H1 (cell line): ENCODE results near the gene TEX22. TPM values are rescaled to one million over a fixed set of nuclear protein-coding genes. Genes with fewer than 3 reads are reported as not detected.

Experiments used
- CTCF ChIA-PET: fragments of 300-600 bp; sonication (Branson Sonifier 250); formaldehyde crosslinking; loops from one replicate; lab custom pipeline; 2021; ENCODE audit not compliant: partially characterized antibody; lab: Charles Lee
- POLR2A ChIA-PET: fragments of 300-600 bp; sonication (Branson Sonifier 250); formaldehyde crosslinking; loops from one replicate; lab custom pipeline; 2021; ENCODE audit warnings: inconsistent platforms; ENCODE audit not compliant: partially characterized antibody; lab: Charles Lee
- DNase-seq, 2 experiments: peaks; one replicate each; pipeline versions ENCODE4 v3.0.0 to v3.0.0-alpha.2; 2010 to 2022; ENCODE audit warnings: low spot score in 2 of 2, low read depth in 1 of 2, mixed read lengths in 1 of 2
- FAIRE-seq: peaks from 2 replicates; lab custom pipeline; 2011; peaks lifted over from hg19 to GRCh38; lab: Jason Lieb, UNC
- H2AFZ ChIP-seq: 2 replicates; pipeline ENCODE4 v1.8.1; 2012; ENCODE audit warnings: low read length, inconsistent platforms
- H2AK5ac ChIP-seq: 2 replicates; pipeline ENCODE4 v1.6.1; 2013; ENCODE audit warnings: low read depth, low read length
- H2BK120ac ChIP-seq: replicated peaks from 2 replicates; pipeline ENCODE3; 2013; ENCODE audit warnings: low read depth, low read length, inconsistent platforms
- H2BK12ac ChIP-seq: 2 replicates; pipeline ENCODE4 v1.6.1; 2013; ENCODE audit warnings: low read depth, low read length
- H2BK15ac ChIP-seq: 2 replicates; pipeline ENCODE4 v1.6.1; 2013; ENCODE audit warnings: low read length
- H2BK20ac ChIP-seq: 2 replicates; pipeline ENCODE4 v1.6.1; 2013; ENCODE audit warnings: low read length
- H2BK5ac ChIP-seq: 2 replicates; pipeline ENCODE4 v1.6.1; 2013; ENCODE audit warnings: low read depth, low read length
- H3K14ac ChIP-seq: 2 replicates; pipeline ENCODE4 v1.6.1; 2013; ENCODE audit warnings: inconsistent platforms; ENCODE audit not compliant: insufficient read length
- H3K18ac ChIP-seq: 2 replicates; pipeline ENCODE4 v1.6.1; 2013; ENCODE audit warnings: low read length; ENCODE audit errors: extremely low read depth
- H3K23ac ChIP-seq: 2 replicates; pipeline ENCODE4 v1.6.1; 2013; ENCODE audit warnings: inconsistent platforms; ENCODE audit not compliant: insufficient read length
- H3K23me2 ChIP-seq: 2 replicates; pipeline ENCODE4 v1.6.1; 2013; ENCODE audit warnings: low read depth, low read length
- H3K27ac ChIP-seq: 2 replicates; pipeline ENCODE4 v1.6.1; 2011; ENCODE audit warnings: low read depth, low read length, inconsistent platforms
- H3K27me3 ChIP-seq, 4 experiments: replicated peaks in 1 of 4; 1 replicate in 1 of 4; 2 replicates in 3 of 4; pipeline versions ENCODE4 v1.6.1 to v1.8.1; 2011 to 2013; ENCODE audit warnings: low read length in 3 of 4, mild to moderate bottlenecking in 3 of 4, inconsistent platforms in 2 of 4, mixed read lengths in 2 of 4, moderate library complexity in 1 of 4; ENCODE audit not compliant: control insufficient read depth in 3 of 4, insufficient read depth in 3 of 4; ENCODE audit errors: extremely low read depth in 1 of 4
- H3K36me3 ChIP-seq, 4 experiments: 2 replicates each; pipeline versions ENCODE4 v1.6.1 to v1.8.1; 2011 to 2013; ENCODE audit warnings: mild to moderate bottlenecking in 4 of 4, low read length in 3 of 4, moderate library complexity in 2 of 4, control low read depth in 1 of 4, inconsistent platforms in 1 of 4; ENCODE audit not compliant: insufficient read depth in 4 of 4, control insufficient read depth in 2 of 4
- H3K4ac ChIP-seq: replicated peaks from 2 replicates; pipeline ENCODE3; 2013; ENCODE audit warnings: low read length, low read depth, mixed read lengths, inconsistent platforms; ENCODE audit not compliant: insufficient read length
- H3K4me1 ChIP-seq, 4 experiments: replicated peaks in 1 of 4; 1 replicate in 1 of 4; 2 replicates in 3 of 4; pipeline versions ENCODE4 v1.6.1 to v1.8.1; 2011 to 2013; ENCODE audit warnings: low read length in 3 of 4, inconsistent platforms in 2 of 4, mixed read lengths in 1 of 4; ENCODE audit not compliant: insufficient read depth in 4 of 4, control insufficient read depth in 3 of 4
- H3K4me2 ChIP-seq, 2 experiments: 2 replicates each; pipeline versions ENCODE4 v1.6.1 to v1.8.1; 2011 to 2013; ENCODE audit warnings: low read depth in 2 of 2, low read length in 2 of 2, control low read depth in 1 of 2, inconsistent platforms in 1 of 2, mild to moderate bottlenecking in 1 of 2; ENCODE audit not compliant: insufficient read depth in 1 of 2
- H3K4me3 ChIP-seq, 4 experiments: fragments of 200-600, 300-600 bp in 1 of 4; sonication (generic), shearing (Covaris generic), sonication (Bioruptor Twin) in 1 of 4; 2 replicates each; pipeline versions ENCODE4 v1.5.1 to v1.8.1; 2011 to 2016; ENCODE audit warnings: low read length in 4 of 4, low read depth in 3 of 4, control low read depth in 2 of 4, inconsistent platforms in 2 of 4, mild to moderate bottlenecking in 2 of 4, mixed read lengths in 1 of 4, moderate library complexity in 1 of 4; ENCODE audit not compliant: insufficient read depth in 2 of 4; ENCODE audit errors: extremely low read depth in 1 of 4
- H3K56ac ChIP-seq: replicated peaks from 2 replicates; pipeline ENCODE3; 2013; ENCODE audit warnings: low read depth, mild to moderate bottlenecking, mixed read lengths, low read length, inconsistent platforms; ENCODE audit not compliant: insufficient read length
- H3K79me1 ChIP-seq: 2 replicates; pipeline ENCODE4 v1.6.1; 2013; ENCODE audit warnings: low read depth, low read length, control low read depth
- H3K79me2 ChIP-seq, 2 experiments: 2 replicates each; pipeline versions ENCODE4 v1.6.1 to v1.8.1; 2012 to 2013; ENCODE audit warnings: low read length in 2 of 2, mild to moderate bottlenecking in 2 of 2, inconsistent platforms in 1 of 2; ENCODE audit not compliant: insufficient read depth in 2 of 2, control insufficient read depth in 1 of 2
- H3K9ac ChIP-seq, 4 experiments: replicated peaks in 1 of 4; 1 replicate in 1 of 4; 2 replicates in 3 of 4; pipeline versions ENCODE4 v1.6.1 to v1.8.1; 2011 to 2013; ENCODE audit warnings: low read depth in 3 of 4, low read length in 3 of 4, control low read depth in 2 of 4, mild to moderate bottlenecking in 2 of 4, moderate library complexity in 2 of 4, inconsistent platforms in 1 of 4; ENCODE audit errors: extremely low read depth in 1 of 4
- H3K9me3 ChIP-seq, 2 experiments: 2 replicates each; pipeline versions ENCODE4 v1.6.1 to v1.8.1; 2012 to 2013; ENCODE audit warnings: mild to moderate bottlenecking in 2 of 2, moderate library complexity in 2 of 2, control low read depth in 1 of 2, inconsistent platforms in 1 of 2, low read depth in 1 of 2, low read length in 1 of 2, mixed read lengths in 1 of 2; ENCODE audit not compliant: insufficient read depth in 2 of 2
- H4K20me1 ChIP-seq, 2 experiments: replicated peaks in 1 of 2; 2 replicates each; pipeline versions ENCODE3 to v1.8.1; 2011 to 2013; ENCODE audit warnings: inconsistent platforms in 2 of 2, low read length in 2 of 2, mild to moderate bottlenecking in 1 of 2; ENCODE audit not compliant: insufficient read depth in 2 of 2, control insufficient read depth in 1 of 2
- H4K5ac ChIP-seq: 2 replicates; pipeline ENCODE4 v1.6.1; 2013; ENCODE audit warnings: low read length, low read depth, mixed read lengths, inconsistent platforms; ENCODE audit not compliant: insufficient read length
- H4K8ac ChIP-seq: 2 replicates; pipeline ENCODE4 v1.8.0; 2013; ENCODE audit warnings: mild to moderate bottlenecking, moderate library complexity, low read length, inconsistent platforms; ENCODE audit not compliant: insufficient read depth; ENCODE audit errors: extremely low read depth
- H4K91ac ChIP-seq: replicated peaks from 2 replicates; pipeline ENCODE3; 2013; ENCODE audit warnings: low read length, mixed read lengths, inconsistent platforms; ENCODE audit not compliant: insufficient read length
- BRCA1 ChIP-seq: IDR thresholded peaks from 2 replicates; pipeline ENCODE4 v1.6.1; 2012; ENCODE audit warnings: low read depth, low read length, improper control_type of control experiment
- CHD2 ChIP-seq: IDR thresholded peaks from 2 replicates; pipeline ENCODE4 v1.6.1; 2012; ENCODE audit warnings: low read length, improper control_type of control experiment
- CTBP2 ChIP-seq: IDR thresholded peaks from 2 replicates; pipeline ENCODE4 v1.7.0; 2011; ENCODE audit warnings: borderline replicate concordance, mild to moderate bottlenecking, moderate library complexity, mixed read lengths, low read length; ENCODE audit not compliant: insufficient read depth, insufficient read length
- JUND ChIP-seq: IDR thresholded peaks from 2 replicates; pipeline ENCODE4 v1.6.1; 2011; ENCODE audit warnings: mild to moderate bottlenecking, improper control_type of control experiment, low read length
- POLR2AphosphoS5 ChIP-seq: IDR thresholded peaks from 2 replicates; pipeline ENCODE4 v1.6.1; 2011; ENCODE audit warnings: low read depth, low read length
- RAD21 ChIP-seq, 2 experiments: IDR thresholded peaks in 1 of 2; conservative IDR thresholded peaks in 1 of 2; 2 replicates each; pipeline ENCODE4 v1.6.1; 2011; ENCODE audit warnings: low read depth in 2 of 2, low read length in 2 of 2, improper control_type of control experiment in 1 of 2, inconsistent platforms in 1 of 2, mild to moderate bottlenecking in 1 of 2, moderate library complexity in 1 of 2
- RFX5 ChIP-seq: IDR thresholded peaks from 2 replicates; pipeline ENCODE4 v1.6.1; 2011; ENCODE audit warnings: low read depth, low read length, improper control_type of control experiment, borderline replicate concordance
- RNF2 ChIP-seq: fragments of 200-900, 300-1000 bp; sonication (generic); IDR thresholded peaks from 2 replicates; pipeline ENCODE4 v1.7.1; 2016; ENCODE audit warnings: borderline replicate concordance, low read depth, mild to moderate bottlenecking, antibody characterized with exemption, low read length; ENCODE audit not compliant: poor library complexity, severe bottlenecking; ENCODE audit errors: missing control alignments
- RXRA ChIP-seq: IDR thresholded peaks from 2 replicates; pipeline ENCODE4 v1.6.1; 2011; ENCODE audit warnings: low read depth, mild to moderate bottlenecking, low read length, moderate library complexity; ENCODE audit not compliant: insufficient read depth
- SAP30 ChIP-seq: fragments of 300-600 bp; sonication (generic); IDR thresholded peaks from 2 replicates; pipeline ENCODE4 v1.7.1; 2012; ENCODE audit warnings: low read length, moderate library complexity, mild to moderate bottlenecking, inconsistent platforms; ENCODE audit not compliant: insufficient read depth, insufficient replicate concordance
- SP4 ChIP-seq: IDR thresholded peaks from 2 replicates; pipeline ENCODE4 v1.6.1; 2012; ENCODE audit warnings: low read length, inconsistent platforms
- SUZ12 ChIP-seq: fragments of 200-600 bp; sonication (generic); IDR thresholded peaks from 2 replicates; pipeline ENCODE4 v1.6.1; 2012; ENCODE audit warnings: mild to moderate bottlenecking, inconsistent platforms, low read length, moderate library complexity, mixed read lengths
- TBP ChIP-seq: IDR thresholded peaks from 2 replicates; pipeline ENCODE4 v1.6.1; 2011; ENCODE audit warnings: low read depth, low read length, improper control_type of control experiment
- ZNF274 ChIP-seq: IDR thresholded peaks from 2 replicates; pipeline ENCODE4 v1.7.0; 2012; ENCODE audit warnings: low read length, borderline replicate concordance; ENCODE audit errors: extremely low read depth
- WGBS, 2 experiments: shearing (Covaris generic) in 1 of 2; methylation state at CpG; one replicate each; pipeline versions ENCODE4 v1.1.6 to v1.1.7; 2013 to 2015; ENCODE audit warnings: low lambda C conversion rate in 2 of 2, mixed read lengths in 2 of 2, inconsistent platforms in 1 of 2, low coverage in 1 of 2, missing lambda C conversion rate in 1 of 2; ENCODE audit not compliant: insufficient replicate concordance in 2 of 2, insufficient coverage in 1 of 2, insufficient read length in 1 of 2; ENCODE audit errors: extremely low coverage in 1 of 2, missing lambda C conversion rate in 1 of 2; 5-methylcytosine and 5-hydroxymethylcytosine counted together
- polyA plus RNA-seq, 7 experiments: library from polyadenylated mRNA; depleted of rRNA in 3 of 7; stranded (reverse) in 5 of 7; unstranded in 2 of 7; fragments of >200 nt in 5 of 7; fragments of 200-250 nt in 2 of 7; gene quantifications; 1 replicate in 5 of 7; 2 replicates in 1 of 7; 4 replicates in 1 of 7; pipeline versions ENCODE4 v1.2.1 to v1.2.3, GENCODE V29; 2011 to 2013; ENCODE audit warnings: missing spikeins in 2 of 7, mixed read lengths in 2 of 7
- total RNA-seq: library from RNA; stranded (reverse); fragmentation: NEBNext Ultra II Directional; extraction: Animal tissue kit (Norgen Biotek cat#: 25700); gene quantifications from 2 replicates; pipeline ENCODE4 v1.2.1, GENCODE V29; 2021

TEX22 gene
- total and polyA plus RNA-seq, 2 of the 8 experiments (the other 6 are each of a cell fraction or from before 2014, with no cell fraction given), result 0.24 to 0.39 TPM

DNA sequence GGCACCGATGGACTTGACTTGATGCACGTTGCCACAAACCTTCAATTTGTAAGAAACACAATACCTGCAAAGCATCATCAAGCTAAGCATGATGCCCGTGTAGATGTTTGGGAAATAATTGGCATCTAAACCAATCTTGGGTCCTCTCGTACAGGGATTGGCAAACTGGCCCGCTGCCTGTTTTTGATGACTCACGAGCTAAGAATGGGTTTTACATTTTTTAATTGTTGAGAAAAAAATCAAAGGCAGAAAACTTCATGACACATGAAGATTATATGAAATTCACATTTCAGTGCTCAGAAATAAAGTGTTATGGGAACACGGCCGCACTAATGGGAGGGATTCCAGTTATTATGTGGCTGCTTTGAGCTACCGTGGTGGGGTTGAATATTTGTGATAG, 32.2 kb downstream of the TEX22 start:
- no peaks in the 10 kb centered on the region for H3K9me3 ChIP-seq
- no peak overlapping the region for H3K4ac ChIP-seq
- H3K9ac ChIP-seq, result no peak overlapping the region
- H3K4me1 ChIP-seq, result peaks cover 0 to 5% (median 4%) of the 10 kb centered on the region in 4 experiments; a peak in 5 of 7 replicates
- no peak overlapping the region for H3K27ac ChIP-seq
- H3K23me2 ChIP-seq, result no peaks in the 10 kb centered on the region
- H3K36me3 ChIP-seq, result peaks cover 0 to 11% (median under 1%) of the 10 kb centered on the region in 4 experiments; a peak in 3 of 8 replicates
- H2BK5ac ChIP-seq, result no peak overlapping the region
- peaks cover 25 to 87% of the 10 kb centered on the region in 2 experiments for H3K79me2 ChIP-seq
- ChIA-PET CTCF (interaction anchor here (1.9 kb wide), 1 partner anchor 50 kb away, joined by 6 read pairs; no protein-coding TSS in a partner anchor), POLR2A (interaction anchor here (1.4 to 2.5 kb wide), 2 partner anchors 11 to 49 kb away, joined by 3 to 10 read pairs; no protein-coding TSS in a partner anchor)
- H4K20me1 ChIP-seq, result peaks cover 42 to 52% of the 10 kb centered on the region in 2 experiments
- H3K23ac ChIP-seq, result no peak overlapping the region
- no peak overlapping the region for H4K5ac ChIP-seq
- no peak overlapping the region for H2AFZ ChIP-seq
- H3K18ac ChIP-seq, result no peak overlapping the region
- H2BK15ac ChIP-seq, result no peak overlapping the region
- H2BK120ac ChIP-seq, result no peak overlapping the region
- DNase-seq, result no peak
- H2AK5ac ChIP-seq, result no peak overlapping the region
- H3K4me3 ChIP-seq, result no peak overlapping the region
- peaks cover 15% of the 10 kb centered on the region for H3K79me1 ChIP-seq
- no peak overlapping the region for H3K4me2 ChIP-seq
- H2BK20ac ChIP-seq, result no peak overlapping the region
- no peak overlapping the region for H4K8ac ChIP-seq
- no peak for FAIRE-seq
- no peak overlapping the region for H4K91ac ChIP-seq
- no peaks in the 10 kb centered on the region for H3K27me3 ChIP-seq
- H3K56ac ChIP-seq, result no peak overlapping the region
- WGBS, 2 experiments, result 82% methylated on average over 9 of the region's 9 CpGs; no CpG with 5 or more reads in 1 of the 2 experiments
- H3K14ac ChIP-seq, result no peak overlapping the region
- H2BK12ac ChIP-seq, result no peak overlapping the region
- TF ChIP-seq RAD21 (IDR thresholded peaks at IDR 0.05 in 1 of 2, conservative IDR thresholded peaks at IDR 0.05 in 1 of 2; ENCODE audit: low read depth in 2 of 2, low read length in 2 of 2), result no peak
- TF ChIP-seq SUZ12, result no peak
- TF ChIP-seq RFX5, result no peak
- TF ChIP-seq CHD2, result no peak
- TF ChIP-seq TBP, result no peak
- no peak for TF ChIP-seq RNF2
- TF ChIP-seq SP4, result no peak
- TF ChIP-seq BRCA1, result no peak
- no peak for TF ChIP-seq CTBP2
- no peak for TF ChIP-seq POLR2AphosphoS5
- no peak for TF ChIP-seq RXRA
- no peak for TF ChIP-seq SAP30
- TF ChIP-seq JUND, result no peak
- no peak for TF ChIP-seq ZNF274
